Epidermal melanocyte (primary cell): ENCODE results near the gene TAF3.
"Not testable (repeated sequence)": the region's sequence is repeated elsewhere in the genome, so short reads cannot be mapped to it uniquely, and the experiment has no call there.

ENCODE experiments used
- DNase-seq: peaks from one replicate; pipeline ENCODE4 v3.0.0; 2011; ENCODE audit warnings: low spot score; ENCODE audit not compliant: insufficient read length

The TAF3 gene

DNA sequence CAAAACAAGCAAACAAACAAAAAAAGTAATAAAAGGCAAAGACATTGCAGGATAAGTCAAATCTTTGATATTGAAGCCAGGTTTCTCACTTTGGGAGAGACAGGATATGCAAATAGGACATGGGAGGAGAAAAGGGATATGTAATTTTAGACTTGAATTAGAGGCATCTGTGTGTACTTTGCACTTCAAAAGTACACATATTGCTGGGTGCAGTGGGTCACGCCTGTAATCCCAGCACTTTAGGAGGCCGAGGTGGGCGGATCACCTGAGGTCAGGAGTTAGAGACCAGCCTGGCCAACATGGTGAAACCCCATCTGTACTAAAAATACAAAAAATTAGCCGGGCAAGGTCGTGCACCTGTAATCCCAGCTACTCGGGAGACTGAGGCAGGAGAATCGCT, 6.6 kb upstream of the TAF3 start:
- DNase-seq: not testable (repeated sequence)

DNA sequence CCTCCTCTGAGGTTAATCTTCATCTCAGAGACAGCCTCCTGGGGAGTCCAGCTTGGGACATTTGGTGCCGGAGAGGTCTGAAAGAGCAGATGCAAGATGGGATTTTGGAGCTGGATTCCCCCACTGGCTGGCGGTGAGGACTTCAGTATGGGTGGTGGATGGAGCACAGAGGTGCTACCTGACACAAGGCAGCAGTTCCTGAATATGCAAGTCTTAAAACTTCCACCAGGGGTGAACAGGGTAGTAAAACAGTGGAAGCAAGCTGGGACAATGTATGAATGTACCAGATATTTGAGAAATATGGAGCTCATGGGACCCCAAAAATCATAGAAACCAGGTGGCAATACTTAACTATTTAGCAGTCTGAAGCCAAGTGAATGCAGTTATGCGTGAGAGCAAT, 4.8 kb upstream of the TAF3 start:
- DNase-seq: no peak

DNA sequence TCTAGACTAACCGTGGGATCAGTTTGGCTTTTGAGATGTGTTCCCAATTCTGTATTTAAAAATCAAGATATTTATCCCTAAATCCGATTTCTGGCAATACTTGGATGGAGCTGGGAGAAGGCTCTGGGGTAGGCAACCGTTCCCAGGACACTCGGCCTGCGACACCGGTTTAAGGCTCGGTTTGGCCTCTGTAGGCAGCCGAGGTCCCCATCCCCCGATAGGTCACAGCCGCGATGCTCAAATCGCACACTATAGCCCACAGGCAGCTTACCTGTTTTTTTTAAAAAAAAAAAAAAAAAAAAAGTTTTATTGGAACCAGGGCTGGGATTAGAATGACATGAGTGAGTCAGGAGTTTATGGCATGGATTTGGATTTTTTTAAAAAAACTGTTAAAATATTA, 729 bp upstream of the TAF3 start:
- DNase-seq: no peak

DNA sequence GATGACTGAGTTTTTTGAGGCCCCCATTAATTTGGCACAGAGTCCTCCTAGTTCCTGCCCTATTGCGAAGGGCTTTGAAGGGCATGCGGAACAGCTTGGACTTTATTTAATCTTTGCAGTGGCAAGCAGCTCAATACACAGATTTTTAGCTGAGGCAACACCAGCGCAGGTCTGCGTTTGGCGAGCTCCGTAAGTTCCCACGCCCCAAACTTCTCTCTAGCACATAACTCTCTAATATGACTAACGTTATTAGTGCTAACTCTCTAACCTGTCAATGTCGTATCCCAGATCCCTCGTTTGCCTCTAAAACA, 366 bp upstream of the TAF3 start:
- DNase-seq: no peak

DNA sequence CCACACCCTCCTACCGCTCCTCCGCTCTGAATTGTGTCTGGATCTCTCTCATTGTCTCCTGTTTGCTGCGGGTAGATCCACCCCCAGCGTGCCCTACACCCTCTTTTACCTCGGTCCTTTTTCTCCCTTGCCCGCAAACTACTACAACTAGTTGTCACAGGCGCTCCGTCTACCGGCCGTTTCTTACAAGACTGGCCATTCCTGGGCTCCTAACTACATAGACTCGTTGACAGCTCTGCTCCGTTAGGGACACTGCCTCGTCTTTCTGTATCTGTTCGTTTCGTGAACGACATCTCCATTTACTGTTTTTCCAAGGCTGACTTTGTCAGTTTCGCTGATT, 786 bp downstream of the TAF3 start:
- DNase-seq: no peak

DNA sequence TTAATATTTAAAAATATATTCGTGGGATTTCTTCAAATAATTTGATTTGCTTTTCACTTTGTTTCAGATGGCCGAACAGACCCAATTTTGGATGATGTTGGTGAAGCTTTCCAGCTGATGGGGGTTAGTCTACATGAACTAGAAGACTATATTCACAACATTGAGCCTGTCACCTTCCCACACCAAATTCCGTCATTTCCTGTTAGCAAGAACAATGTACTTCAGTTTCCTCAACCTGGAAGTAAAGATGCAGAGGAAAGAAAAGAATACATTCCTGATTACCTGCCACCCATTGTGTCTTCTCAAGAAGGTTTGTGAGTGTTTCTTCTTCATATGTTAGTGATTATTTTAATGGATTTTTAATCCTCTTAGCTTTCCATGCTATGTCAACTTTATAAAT, 5.9 kb downstream of the TAF3 start:
- no peak for DNase-seq

DNA sequence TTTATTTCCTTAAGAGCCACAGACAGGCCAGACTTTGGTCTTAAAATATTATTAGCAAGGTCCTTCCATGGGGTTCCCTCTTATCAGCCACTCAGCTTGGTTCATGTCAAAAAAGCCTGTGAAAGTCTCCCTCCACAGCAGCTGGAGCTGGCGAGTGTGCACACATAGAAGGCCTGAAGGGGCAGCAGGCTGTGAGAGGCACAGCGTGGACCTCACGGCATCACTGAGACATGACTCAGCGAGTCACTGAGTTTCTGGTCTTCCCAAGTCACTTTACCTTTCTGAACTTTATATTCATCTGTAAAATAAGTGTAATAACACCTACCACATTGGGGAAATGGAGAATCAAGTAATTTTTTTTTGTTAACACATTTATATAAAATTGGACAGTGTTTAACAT, 8.7 kb downstream of the TAF3 start:
- DNase-seq: no peak

DNA sequence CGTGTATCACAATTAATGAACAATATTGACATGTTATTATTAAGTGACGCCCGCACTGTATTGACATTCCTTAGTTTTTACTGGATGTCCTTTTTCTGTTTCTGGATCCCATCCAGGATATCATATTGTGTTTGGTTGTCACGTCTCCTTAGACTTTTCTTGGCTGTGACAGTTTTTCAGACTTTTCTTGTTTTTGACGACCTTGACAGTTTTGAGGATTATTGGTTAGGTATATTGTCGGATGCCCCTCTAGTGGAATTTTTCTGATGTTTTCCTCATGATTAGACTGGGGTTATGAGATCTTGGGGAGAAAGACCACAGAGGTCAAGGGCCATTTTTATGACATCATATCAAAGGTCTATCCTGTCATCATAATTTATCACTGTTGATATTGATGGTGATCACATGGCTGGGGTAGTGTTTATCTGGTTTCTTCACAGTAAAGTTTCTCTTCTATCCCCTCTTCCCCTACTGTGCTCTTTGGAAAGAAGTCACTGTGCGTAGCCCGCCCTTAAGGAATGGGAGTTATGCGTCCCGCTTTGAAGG, 11.1 kb downstream of the TAF3 start:
- DNase-seq: no peak

DNA sequence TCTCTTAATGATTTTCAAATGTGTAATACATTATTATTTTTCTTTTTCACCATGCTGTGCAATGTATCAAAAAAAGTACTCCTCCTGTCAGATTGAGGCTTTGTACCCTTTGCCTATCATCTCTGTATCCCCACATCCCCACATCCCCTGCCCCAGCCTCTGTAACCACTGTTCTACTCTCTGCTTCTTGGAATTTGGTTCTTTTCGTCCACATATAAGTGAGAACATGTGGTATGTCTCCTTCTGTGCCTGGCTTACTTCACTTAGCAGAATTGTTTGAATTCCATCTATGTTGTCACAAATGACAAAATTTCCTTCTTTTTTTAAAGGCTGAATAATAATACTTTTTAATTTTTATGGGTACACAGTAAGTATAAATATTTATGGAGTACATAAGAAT, 13.8 kb downstream of the TAF3 start:
- DNase-seq: no peak

DNA sequence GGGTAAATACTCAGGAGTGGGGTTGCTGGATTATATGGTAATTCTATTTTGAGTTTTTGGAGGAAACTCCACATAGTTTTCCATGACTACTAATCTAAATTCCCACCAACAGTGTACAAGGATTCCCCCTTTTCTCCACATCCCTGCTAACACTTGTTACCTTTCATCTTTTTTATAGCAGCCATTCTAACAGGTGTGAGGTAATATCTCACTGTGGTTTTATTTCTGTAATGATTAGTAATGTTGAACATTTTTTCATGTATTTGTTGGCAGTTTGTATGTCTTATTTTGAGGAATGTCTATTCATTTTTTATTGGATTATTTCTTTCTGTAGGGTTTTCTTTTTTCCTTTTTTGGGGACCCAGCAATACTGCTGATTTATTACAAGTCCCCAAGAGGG, 14.9 kb downstream of the TAF3 start:
- no peak for DNase-seq

DNA sequence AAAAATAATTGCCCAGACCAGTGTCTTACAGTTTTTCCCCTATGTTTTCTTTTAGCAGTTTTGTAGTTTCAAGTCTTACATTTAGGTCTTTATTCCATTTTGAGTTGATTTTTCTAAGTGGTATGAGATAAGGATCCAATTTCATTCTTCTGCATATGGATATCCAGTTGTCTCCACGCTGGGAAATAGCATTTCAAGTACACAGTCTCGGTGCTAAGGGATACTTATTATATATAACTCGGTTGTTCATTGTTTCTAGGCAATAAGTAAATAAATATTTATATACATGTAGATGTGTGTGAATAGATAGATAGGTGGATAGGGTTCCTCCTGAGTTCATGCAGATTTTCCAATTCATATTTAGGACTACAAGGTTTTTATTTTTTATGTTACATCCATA, 16.0 kb downstream of the TAF3 start:
- no peak for DNase-seq

DNA sequence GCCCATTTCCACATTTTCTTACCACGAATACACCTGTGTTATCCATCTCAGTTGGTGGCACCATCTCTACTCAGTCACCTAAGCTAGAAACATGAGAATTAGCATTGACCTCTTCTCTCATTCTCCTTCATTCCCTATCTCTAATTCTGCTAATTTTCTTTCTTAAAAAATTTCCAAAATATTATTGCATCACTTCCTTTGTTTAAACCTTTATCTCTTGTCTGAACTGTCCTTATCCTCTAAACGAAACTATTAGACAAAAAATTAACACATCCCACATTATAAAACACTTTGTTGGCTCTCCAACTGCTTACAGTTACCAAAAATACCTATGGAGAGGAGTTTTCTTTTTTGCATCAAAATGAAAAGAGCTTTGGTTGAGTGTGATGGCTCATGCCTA, 18.3 kb downstream of the TAF3 start:
- DNase-seq: no peak

DNA sequence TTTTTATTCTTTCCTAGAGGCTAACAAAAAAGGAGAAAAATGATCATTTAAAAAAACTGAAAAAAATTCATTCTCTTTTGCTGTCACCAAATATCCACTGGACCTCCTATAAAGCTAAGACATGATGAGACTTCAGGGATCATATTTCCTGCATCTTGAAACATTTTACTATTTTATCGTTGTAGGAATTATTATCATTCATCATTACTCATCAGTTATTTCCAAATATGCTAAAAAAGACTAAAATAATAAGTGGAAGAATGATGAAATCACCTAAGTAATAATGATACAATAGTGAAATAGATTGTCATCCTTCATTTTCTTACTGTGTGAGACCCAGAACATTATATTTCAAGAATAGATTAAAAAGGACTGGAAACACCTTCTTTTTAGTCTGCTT, 28.3 kb downstream of the TAF3 start:
- no peak for DNase-seq

DNA sequence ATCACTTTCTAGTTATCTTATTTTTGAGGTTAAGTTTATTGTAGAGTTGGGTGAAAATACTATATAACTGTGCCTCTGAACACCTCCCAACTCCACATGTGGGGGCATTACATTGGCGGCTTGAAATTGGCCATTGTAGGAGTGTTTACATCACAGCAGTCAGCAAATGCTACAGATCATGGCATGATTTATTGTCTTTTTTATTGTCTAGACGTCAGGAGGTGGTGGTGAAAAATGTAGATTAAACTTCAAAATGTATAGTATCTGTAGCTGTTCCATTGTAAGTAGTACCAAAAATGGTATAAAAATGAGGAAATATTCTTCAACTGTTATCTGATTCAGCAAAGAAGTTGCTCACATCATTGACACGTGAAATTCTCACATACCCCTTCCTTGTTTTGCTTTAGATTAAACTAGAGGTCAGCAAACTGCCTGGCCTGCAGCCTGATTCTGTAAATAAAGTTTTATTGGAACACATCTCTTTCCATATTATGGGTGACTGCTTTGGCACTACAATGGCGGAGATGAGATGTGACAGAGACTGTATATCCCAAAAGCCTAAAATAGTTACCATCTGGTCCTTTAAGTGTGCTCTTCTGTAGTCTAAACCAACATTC, 35.0 kb downstream of the TAF3 start:
- DNase-seq: no peak

DNA sequence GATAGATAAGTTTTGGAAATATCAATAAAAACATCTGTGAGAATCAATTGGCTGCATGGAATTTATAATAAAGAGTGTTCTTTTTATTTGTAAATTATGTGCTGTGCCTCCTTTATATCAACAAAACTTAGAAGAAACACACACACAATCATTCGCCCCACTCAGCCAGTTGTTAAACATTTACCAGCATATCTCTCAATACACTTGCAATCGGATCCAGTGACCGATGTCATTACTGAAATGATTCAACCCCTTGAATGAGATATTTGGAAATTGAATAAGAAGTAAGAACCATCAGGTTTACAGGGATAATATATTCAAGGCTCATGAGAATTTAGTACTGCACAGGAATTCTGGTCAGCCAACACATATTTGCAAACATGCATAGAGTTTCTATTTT, 35.6 kb downstream of the TAF3 start:
- no peak for DNase-seq

DNA sequence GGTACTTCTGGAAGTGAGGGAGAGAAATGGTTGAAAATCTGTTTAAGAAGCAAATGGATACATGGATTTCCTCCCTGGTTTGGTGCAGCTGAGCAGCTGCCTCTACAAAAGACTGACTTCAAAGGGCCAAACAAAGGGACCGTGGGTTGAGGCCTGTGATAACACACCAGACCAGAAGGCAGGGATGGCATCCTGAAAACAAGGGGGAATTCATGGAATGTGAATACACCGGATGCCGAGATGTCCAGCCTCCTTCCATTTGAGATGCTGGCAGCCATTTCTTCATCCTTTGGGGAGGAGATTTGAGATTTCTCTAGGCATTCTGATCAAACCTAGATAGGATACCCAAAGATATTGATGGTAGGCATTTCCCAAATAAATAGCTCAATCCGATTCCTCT, 36.9 kb downstream of the TAF3 start:
- DNase-seq: no peak

DNA sequence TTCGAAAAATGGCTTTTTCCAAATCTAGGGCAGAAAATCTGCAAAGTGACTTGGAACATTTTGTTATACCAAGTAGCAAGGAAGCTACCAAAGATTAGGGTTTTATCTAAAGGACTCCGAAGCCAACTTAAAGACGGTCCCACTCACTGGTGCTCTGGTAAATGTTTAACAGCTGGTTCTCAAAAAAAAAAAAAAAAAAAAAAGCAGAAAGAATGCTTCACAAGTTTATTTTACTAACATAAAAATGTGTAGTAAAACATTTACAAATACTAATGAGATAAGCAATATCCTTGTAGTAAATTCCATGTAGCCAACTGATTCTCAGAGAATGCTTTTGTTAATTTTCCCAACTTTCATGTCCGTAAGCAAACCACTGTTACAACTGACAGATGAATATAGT, 38.4 kb downstream of the TAF3 start:
- no peak for DNase-seq

DNA sequence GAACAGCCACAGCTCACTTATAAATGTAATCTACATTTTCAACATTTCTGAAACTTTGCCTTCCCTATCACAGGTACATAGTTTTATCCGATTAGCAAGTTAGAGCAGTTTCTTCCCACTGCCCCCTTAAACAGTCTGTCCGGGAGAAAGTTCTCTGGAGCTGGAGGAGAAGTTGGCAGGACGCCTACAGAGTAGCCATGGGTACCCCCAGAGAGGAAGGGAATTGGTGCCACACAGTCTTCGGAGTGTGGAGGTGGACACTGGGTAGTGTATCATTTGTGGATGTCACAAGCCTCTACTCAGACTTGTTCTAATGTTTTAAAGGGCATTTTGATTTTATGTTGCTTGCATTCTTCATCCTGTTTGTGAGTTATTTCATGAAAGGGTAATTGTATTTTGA, 39.0 kb downstream of the TAF3 start:
- no peak for DNase-seq

DNA sequence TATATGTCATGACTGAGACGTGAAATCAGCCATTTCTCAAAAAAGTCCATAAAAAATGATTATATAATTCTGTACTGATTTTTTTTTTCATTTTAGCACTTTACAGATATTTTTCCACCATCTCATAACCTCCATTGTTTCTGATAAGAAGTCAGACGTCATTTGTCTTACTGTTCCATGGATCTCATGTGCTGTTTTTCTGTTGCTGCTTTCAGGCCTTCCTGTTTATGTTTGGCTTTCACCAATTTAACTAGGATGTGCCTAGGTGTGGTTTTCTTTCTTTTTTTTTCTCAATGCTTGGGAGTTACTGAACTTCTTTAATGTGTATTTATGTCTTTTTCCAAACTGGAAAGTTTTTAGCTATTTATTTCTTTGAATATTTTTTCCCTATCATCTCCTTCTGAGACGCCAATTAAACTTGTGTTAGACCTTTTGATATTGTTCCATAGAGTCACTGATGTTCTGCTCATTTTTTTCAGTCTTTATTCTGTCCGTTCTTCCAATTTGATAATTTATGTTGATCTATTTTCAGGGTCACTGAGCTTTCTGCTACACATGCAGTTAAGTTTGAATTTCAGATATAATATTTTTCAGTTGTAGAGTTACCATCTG, 43.3 kb downstream of the TAF3 start:
- DNase-seq: no peak

DNA sequence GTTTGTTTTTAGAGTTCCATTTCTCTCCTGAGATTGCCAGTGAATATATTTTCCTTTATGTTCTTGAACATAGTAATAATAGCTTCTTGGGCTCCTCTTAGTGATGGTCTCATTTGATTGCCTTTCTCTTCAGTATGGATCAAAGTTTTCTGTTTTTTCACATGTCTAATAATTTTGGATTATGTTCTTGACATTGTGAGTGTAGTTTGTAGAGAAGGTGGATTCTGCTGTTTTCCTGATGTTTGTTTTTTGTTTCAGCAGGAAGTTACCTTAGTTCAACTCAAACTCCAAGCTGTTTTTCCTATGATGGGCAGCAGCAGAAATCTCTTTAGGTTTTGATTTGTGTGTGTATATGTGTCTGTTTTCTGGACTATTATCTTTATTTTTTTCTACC, 43.8 kb downstream of the TAF3 start:
- no peak for DNase-seq

DNA sequence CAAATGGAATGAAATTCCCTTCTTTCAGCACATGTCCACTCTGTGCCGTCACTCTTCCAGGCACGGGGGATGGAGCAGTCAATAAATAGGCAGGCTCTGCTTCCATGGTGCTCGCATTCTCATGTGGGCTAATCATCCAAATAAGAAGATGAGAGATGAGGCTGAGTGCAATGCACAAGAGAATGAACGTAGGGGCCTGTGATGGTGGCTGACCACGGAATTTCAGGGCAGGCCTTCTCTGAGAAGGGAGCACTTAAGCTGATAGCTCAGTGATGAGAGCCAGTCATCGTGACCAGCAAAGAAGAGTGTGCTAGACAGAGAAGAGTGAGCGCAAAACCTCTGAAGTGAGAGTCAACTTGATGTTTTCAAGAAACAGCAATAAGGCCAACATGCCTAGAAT, 47.9 kb downstream of the TAF3 start:
- DNase-seq: no peak

DNA sequence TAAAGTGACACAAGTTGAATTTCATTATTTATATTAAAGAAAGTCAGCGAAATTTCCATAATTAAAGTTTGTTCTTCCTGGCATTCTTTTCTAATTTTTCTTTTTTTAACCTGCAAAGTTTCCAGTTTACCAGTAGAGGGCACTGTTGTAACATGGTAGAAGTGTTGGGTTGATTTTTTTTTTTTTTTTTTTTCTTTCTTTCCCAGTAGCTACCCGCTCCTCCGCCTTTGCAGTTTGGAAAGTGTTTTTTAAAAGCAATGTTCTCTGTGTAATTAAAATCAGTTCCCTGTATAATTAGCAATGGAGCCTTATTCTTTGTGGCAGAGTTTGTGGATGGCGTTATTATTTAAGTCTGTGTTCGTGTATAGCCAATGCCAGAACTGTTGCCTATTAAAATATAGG, 53.7 kb downstream of the TAF3 start:
- no peak for DNase-seq

DNA sequence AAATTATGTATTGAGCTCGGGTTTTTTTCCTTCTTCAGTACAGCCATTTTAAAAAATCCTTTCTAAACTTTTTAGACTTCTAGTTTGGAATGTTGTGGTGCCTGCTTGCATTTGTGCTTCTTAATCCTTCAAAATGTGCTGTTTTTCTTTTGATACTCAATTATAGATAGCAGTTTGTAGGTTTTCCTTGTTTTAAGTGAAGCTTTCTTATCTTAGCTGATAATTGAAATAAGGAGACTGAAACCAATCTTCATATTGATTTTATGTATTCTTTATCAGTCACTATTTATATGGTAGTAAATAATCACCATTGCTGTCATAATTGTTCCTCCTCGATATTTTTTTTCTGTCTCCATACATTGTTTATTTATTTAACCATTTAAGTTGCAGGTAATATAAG, 56.6 kb downstream of the TAF3 start:
- no peak for DNase-seq
